ENCODE results near the gene EEPD1. TPM values are rescaled to one million over a fixed set of nuclear protein-coding genes. Genes with fewer than 3 reads are reported as not detected.

Gene EEPD1
- total and polyA plus RNA-seq, 12 donors = 6.0 to 29.0 (median 9.4) TPM

DNA sequence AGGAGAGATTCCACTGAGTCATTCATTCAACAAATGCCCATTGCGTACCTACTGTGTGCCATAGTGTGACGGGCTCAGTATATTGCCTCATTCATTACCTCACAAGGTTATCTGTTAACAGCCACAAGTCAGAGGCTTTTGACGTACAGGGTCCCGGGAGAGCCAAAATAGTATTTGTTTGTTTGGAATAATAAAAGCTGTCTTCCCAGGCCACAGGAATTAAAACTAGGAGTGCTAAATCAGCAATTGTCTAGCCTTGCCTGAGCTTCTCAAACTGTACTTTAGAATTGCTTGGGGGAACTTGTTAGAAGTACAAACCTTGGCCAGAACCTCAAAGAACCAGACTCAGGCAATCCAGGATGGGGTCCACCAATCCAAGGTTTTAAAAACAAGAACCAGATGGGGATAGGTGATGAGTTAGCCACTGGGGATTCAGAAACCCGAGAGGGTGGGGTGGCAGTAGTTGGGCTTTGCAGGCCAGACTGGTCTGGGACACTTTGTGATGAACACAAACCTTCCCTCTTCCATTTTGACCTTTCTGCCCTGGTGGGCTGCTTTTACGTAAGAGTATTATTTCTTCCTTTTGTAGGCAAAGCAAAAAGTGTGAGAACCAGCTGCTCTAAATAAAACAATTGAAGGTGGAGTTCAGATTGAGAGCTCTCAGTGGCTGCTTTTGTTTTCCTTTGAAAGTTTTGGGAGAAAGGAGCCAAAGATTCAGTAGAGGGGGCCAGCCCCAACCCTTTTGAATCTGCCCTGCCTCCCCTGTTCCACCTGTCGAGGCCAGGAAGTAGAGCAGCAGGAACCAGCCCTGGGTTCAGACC is 123.6 kb downstream of the EEPD1 start:
- Histone ChIP-seq H3K27ac (peak overlapping the region in 1 of 5 donors; percentile 23), H3K9me3 (replicated peaks in 1 of 3) (no peaks in the 10 kb centered on the region), H3K4me3 (no peak overlapping the region), H3K27me3 (no peaks in the 10 kb centered on the region), H3K36me3 (replicated peaks in 1 of 2) (no peaks in the 10 kb centered on the region), H3K4me1 (replicated peaks in 1 of 2) (peaks cover 13 to 24% of the 10 kb centered on the region in 2 donors)
- peak in 2 of 7 donors; percentile 7 to 42 for DNase-seq
- TF ChIP-seq POLR2A (IDR thresholded peaks at IDR 0.05) = no peak
- TF ChIP-seq, protein P1, sequence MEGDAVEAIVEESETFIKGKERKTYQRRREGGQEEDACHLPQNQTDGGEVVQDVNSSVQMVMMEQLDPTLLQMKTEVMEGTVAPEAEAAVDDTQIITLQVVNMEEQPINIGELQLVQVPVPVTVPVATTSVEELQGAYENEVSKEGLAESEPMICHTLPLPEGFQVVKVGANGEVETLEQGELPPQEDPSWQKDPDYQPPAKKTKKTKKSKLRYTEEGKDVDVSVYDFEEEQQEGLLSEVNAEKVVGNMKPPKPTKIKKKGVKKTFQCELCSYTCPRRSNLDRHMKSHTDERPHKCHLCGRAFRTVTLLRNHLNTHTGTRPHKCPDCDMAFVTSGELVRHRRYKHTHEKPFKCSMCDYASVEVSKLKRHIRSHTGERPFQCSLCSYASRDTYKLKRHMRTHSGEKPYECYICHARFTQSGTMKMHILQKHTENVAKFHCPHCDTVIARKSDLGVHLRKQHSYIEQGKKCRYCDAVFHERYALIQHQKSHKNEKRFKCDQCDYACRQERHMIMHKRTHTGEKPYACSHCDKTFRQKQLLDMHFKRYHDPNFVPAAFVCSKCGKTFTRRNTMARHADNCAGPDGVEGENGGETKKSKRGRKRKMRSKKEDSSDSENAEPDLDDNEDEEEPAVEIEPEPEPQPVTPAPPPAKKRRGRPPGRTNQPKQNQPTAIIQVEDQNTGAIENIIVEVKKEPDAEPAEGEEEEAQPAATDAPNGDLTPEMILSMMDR (IDR thresholded peaks at IDR 0.05) = no peak
- 51 to 74% (median 69%) methylated on average over 6 to 7 of the region's 7 CpGs for WGBS, 4 donors
- intact Hi-C loops (cut with DNase I) = no loop called here

DNA sequence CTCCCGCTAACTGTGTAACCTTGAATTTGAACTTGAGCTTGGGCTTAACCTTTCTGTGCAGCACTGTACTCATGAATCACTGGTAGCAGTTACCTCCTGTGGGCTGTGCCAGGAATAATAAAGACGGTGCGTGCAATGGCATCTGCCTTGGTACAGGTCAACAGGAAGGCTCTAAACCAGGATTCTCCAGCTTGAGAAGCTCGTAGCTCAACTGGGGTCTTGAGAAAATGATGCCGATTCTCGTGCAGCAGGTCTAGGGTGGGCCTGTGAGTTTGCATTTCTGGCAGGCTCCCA is 124.1 kb downstream of the EEPD1 start:
- Histone ChIP-seq H3K36me3 (replicated peaks in 1 of 2) (no peaks in the 10 kb centered on the region), H3K27me3 (no peaks in the 10 kb centered on the region), H3K9me3 (replicated peaks in 1 of 3) (no peaks in the 10 kb centered on the region), H3K4me1 (replicated peaks in 1 of 2) (peaks cover 16 to 24% of the 10 kb centered on the region in 2 donors), H3K4me3 (no peak overlapping the region), H3K27ac (peak overlapping the region in 1 of 5 donors; percentile 23)
- DNase-seq = peak in 5 of 7 donors; percentile 22 to 52 (median 34)
- 51 to 67% (median 55%) methylated on average over 1 to 6 of the region's 6 CpGs for WGBS, 4 donors
- intact Hi-C loops (cut with DNase I) = no loop called here
- TF ChIP-seq, protein P1 (IDR thresholded peaks at IDR 0.05) = no peak
- TF ChIP-seq POLR2A (IDR thresholded peaks at IDR 0.05) = no peak

DNA sequence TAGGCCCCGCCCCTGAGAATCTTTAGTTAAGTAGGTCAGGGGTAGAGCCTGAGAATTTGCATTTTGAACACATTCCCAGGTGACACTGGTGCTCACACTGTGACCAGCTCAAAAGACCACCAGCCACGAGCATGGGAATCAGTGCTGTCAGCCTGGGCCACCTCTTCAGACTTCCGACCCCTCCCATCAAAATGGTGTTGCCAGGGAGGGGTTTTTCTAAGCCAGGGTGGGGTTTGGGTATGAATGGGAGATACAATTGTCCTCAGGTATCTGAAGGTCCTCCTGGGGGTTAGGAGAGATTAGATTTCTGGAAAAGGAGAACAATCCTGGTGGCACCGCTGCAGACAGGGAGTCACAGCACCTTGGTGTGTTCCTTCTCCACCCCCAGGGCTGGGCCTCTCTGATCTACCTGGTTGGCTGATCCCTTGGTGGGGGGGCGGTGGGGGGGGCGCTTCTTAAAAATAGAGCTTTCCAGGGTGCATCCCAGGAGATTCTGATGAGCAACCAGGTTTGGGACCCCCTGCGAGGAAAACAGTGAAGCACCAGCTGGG is 125.1 kb downstream of the EEPD1 start:
- no peak for TF ChIP-seq POLR2A (IDR thresholded peaks at IDR 0.05)
- TF ChIP-seq, protein P1 (IDR thresholded peaks at IDR 0.05) = no peak
- Histone ChIP-seq H3K27me3 (no peaks in the 10 kb centered on the region), H3K36me3 (replicated peaks in 1 of 2) (no peaks in the 10 kb centered on the region), H3K27ac (no peak overlapping the region), H3K4me1 (replicated peaks in 1 of 2) (peaks cover 16 to 24% of the 10 kb centered on the region in 2 donors), H3K9me3 (replicated peaks in 1 of 3) (no peaks in the 10 kb centered on the region), H3K4me3 (no peak overlapping the region)
- 80 to 90% (median 84%) methylated on average over 4 to 7 of the region's 7 CpGs for WGBS, 4 donors
- peak in 3 of 7 donors; percentile 8 to 34 (median 9) for DNase-seq
- intact Hi-C loops (cut with DNase I) = no loop called here

DNA sequence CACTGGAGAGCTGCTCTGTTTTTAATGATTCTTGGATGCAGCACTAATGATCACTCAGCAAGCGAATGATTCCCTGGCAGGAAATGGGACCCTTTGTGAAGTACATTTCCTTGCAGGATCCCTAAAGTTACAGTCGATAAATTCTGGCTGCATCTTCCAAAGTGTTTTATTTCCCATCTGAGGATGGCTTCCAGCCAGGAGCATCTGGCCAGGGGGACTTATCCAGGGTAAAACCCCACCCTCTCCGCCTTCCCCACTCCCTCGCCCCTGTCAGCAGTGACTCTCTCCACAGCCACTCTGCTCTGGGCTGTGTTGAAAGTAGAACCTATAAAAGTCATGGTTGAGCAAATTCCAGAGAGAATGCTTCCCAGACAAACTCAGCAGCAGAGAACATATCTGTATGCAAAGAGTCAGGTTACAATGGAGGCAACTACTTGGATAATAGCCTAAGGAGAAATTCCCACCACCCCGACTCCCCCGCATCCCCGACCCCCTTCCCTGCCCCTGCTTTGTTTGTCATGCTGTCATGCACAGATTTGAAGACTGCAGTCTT is 125.6 kb downstream of the EEPD1 start:
- Histone ChIP-seq H3K36me3 (replicated peaks in 1 of 2) (no peaks in the 10 kb centered on the region), H3K9me3 (replicated peaks in 1 of 3) (no peaks in the 10 kb centered on the region), H3K4me3 (no peak overlapping the region), H3K27ac (no peak overlapping the region), H3K4me1 (replicated peaks in 1 of 2) (peaks cover 16 to 24% of the 10 kb centered on the region in 2 donors), H3K27me3 (no peaks in the 10 kb centered on the region)
- peak in 3 of 7 donors; percentile 5 to 29 (median 13) for DNase-seq
- no peak for TF ChIP-seq POLR2A (IDR thresholded peaks at IDR 0.05)
- TF ChIP-seq, protein P1 (IDR thresholded peaks at IDR 0.05) = no peak
- intact Hi-C loops (cut with DNase I) = no loop called here
- WGBS, 4 donors = 69 to 78% (median 77%) methylated on average over 7 of the region's 7 CpGs
